Calu3 (cell line): Measurements from ENCODE around the gene FGD5. TPM values are rescaled to one million over a fixed set of nuclear protein-coding genes. Genes with fewer than 3 reads are reported as not detected.

ENCODE experiments used
- BruUV-seq: library from RNA; stranded (reverse); fragments of 400-500 nt; replicated peaks from 2 replicates; lab custom pipeline; 2021; lab: Mats Ljungman, UMichigan
- CTCF ChIA-PET: fragments of 300-600 bp; sonication (Branson Sonifier 250); formaldehyde crosslinking; loops from one replicate; lab custom pipeline; 2022; ENCODE audit warnings: antibody characterized with exemption; lab: Charles Lee
- DNase-seq: peaks from one replicate; pipeline ENCODE4 v3.0.0; 2022
- H3K27ac Mint-ChIP-seq: one replicate; pipeline ENCODE4 v1.8.0; 2022; ENCODE audit warnings: mixed read lengths; ENCODE audit not compliant: unreplicated experiment
- H3K27me3 Mint-ChIP-seq: one replicate; pipeline ENCODE4 v1.8.0; 2022; ENCODE audit warnings: mixed read lengths; ENCODE audit not compliant: unreplicated experiment
- H3K36me3 Mint-ChIP-seq: one replicate; pipeline ENCODE4 v1.8.0; 2022; ENCODE audit warnings: mild to moderate bottlenecking, moderate library complexity, mixed read lengths; ENCODE audit not compliant: insufficient read depth, unreplicated experiment
- H3K4me1 Mint-ChIP-seq: one replicate; pipeline ENCODE4 v1.8.0; 2022; ENCODE audit warnings: mild to moderate bottlenecking, low read depth, mixed read lengths; ENCODE audit not compliant: unreplicated experiment
- H3K4me3 Mint-ChIP-seq: one replicate; pipeline ENCODE4 v1.8.0; 2022; ENCODE audit warnings: mild to moderate bottlenecking, low read depth, moderate library complexity, mixed read lengths; ENCODE audit not compliant: unreplicated experiment
- H3K9me3 Mint-ChIP-seq: one replicate; pipeline ENCODE4 v1.8.0; 2022; ENCODE audit warnings: low read depth, mixed read lengths; ENCODE audit not compliant: unreplicated experiment
- intact Hi-C: fragments of 100-400 bp; cut with micrococcal nuclease; formaldehyde crosslinking; loops from one replicate; pipeline ENCODE4 v1.10.0; 2022; ENCODE audit not compliant: unreplicated experiment
- total RNA-seq: library from RNA; stranded (reverse); gene quantifications from 2 replicates; pipeline ENCODE4 v1.2.3, GENCODE V29; 2022
- TF ChIP-seq, protein P1 (sequence below): fragments of 200-600 bp; IDR thresholded peaks from one replicate; pipeline ENCODE4 v1.8.0; 2022; ENCODE audit warnings: antibody characterized with exemption; ENCODE audit not compliant: unreplicated experiment

Gene FGD5
- total RNA-seq, 1 experiment from 2014 or later, result not detected

DNA sequence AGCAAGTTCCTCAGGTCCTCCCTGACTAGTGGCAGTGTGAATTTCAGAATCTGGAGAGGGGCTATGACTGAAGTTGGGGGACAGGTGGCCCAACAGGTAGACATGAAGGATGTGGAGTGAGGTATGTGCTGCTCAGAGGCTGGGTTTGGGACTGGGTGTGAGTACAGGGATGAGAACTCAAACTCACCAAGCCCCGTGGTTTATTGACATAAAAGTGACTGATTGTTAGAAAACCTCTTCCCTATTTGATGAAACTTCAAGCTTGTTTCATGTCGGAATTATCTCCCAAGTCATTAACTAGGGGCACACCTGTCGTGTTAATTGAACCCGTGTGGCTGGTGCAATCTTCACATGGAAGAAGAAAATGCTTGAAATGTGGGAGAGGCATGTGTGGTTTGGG is 27.1 kb downstream of the FGD5 start:
- no peaks in the 10 kb centered on the region for H3K9me3 Mint-ChIP-seq

DNA sequence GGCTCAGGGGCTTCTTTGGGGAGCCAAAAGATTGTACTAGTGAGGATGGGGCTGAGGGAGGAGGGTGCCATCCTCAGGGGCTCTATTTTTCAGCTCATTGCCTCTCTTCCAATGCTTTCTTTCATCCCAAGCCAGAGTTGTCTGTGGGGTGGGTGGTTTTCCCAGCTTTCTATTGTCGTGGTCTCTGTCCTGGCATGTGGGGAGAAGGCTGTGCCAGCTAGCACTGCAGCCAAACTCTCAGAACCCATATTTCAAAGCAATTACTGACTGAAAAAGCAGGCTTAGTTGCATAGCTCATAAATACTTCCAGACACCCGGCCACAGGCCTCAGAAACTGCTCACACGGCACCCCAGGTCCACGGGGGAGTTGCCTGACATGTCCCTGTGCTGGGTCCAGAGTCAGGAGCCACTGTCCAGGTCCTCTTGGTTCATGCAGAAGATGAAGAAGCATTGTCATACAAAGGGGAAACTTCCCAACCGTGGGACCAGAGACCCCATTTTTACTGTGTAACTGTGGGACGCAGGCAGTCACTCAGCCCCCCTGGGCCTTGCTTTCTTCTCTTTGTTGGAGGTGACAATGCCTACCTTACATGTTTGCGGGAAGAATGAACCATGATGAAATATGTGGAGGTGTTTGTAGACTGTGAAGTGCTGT is 27.6 kb downstream of the FGD5 start:
- TF ChIP-seq, protein P1, sequence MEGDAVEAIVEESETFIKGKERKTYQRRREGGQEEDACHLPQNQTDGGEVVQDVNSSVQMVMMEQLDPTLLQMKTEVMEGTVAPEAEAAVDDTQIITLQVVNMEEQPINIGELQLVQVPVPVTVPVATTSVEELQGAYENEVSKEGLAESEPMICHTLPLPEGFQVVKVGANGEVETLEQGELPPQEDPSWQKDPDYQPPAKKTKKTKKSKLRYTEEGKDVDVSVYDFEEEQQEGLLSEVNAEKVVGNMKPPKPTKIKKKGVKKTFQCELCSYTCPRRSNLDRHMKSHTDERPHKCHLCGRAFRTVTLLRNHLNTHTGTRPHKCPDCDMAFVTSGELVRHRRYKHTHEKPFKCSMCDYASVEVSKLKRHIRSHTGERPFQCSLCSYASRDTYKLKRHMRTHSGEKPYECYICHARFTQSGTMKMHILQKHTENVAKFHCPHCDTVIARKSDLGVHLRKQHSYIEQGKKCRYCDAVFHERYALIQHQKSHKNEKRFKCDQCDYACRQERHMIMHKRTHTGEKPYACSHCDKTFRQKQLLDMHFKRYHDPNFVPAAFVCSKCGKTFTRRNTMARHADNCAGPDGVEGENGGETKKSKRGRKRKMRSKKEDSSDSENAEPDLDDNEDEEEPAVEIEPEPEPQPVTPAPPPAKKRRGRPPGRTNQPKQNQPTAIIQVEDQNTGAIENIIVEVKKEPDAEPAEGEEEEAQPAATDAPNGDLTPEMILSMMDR, result no peak
- H3K27ac Mint-ChIP-seq, result no peak overlapping the region
- H3K27me3 Mint-ChIP-seq, result peaks cover 77% of the 10 kb centered on the region
- H3K4me3 Mint-ChIP-seq, result no peak overlapping the region
- no peak for DNase-seq
- H3K9me3 Mint-ChIP-seq, result no peaks in the 10 kb centered on the region
- CTCF ChIA-PET, result interaction anchor here (1.3 kb wide), 1 partner anchor 15 kb away, joined by 3 read pairs; no protein-coding TSS in a partner anchor
- no TSS peak for BruUV-seq
- H3K36me3 Mint-ChIP-seq, result no peaks in the 10 kb centered on the region
- intact Hi-C loops, result no loop called here
- no peaks in the 10 kb centered on the region for H3K4me1 Mint-ChIP-seq

More for the DNA sequence above, 27.1 kb downstream of the FGD5 start:
- H3K36me3 Mint-ChIP-seq, result no peaks in the 10 kb centered on the region
- intact Hi-C loops, result no loop called here
- no TSS peak for BruUV-seq
- H3K4me3 Mint-ChIP-seq, result no peak overlapping the region
- no peak overlapping the region for H3K27ac Mint-ChIP-seq
- H3K4me1 Mint-ChIP-seq, result no peaks in the 10 kb centered on the region
- DNase-seq, result no peak
- H3K27me3 Mint-ChIP-seq, result peaks cover 79% of the 10 kb centered on the region
- CTCF ChIA-PET, result no interaction called here
- TF ChIP-seq, protein P1, result no peak

DNA sequence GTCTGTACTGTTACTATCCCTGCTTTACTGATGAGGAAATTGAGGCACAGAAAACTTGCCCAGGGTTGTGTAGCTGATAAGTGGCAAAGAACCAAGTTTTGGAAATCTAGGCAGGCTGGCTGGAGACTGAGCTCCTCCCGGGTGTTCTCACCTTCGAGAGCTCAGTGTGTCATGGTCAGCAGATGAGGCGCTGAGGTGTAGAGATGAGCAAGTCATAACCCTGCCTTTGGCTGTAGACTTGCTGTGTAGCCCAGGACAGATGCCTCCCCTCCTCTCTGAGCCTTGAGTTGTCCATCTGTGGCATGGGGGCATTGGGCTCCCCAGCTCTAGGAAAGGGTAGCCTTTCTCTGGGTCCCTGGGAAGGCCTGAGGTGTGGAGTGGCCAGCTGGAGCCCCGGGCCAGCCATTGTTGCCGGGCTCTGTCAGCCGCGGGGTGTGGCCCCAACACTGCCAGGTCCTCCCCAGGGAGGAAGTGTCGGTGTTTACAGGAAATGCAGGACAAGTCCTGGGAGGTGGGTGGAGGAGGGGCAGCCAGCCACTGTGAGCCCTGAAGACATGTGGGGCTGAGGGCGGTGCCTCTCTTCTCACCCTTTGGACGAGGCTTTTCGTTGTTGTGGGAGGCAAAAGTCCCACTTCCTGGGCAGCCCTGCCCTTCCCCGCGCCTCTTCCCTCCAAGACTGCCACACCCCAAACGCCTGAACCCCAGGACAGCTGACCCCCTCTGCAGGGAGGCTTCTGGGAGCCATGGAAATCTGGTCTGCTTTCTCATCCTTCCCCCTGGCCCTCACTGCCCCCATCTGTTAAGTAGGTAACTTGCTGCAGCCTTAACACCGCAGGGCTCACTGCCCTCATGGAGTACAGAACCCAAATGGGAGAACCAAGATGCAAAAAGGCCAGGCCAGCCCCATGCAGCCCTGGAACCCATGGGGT is 29.1 kb downstream of the FGD5 start:
- CTCF ChIA-PET, result interaction anchor here (1.3 kb wide), 1 partner anchor 13 kb away, joined by 3 read pairs; no protein-coding TSS in a partner anchor
- Mint-ChIP-seq H3K9me3 (no peaks in the 10 kb centered on the region), H3K4me1 (no peaks in the 10 kb centered on the region), H3K4me3 (no peak overlapping the region), H3K27me3 (peaks cover 62% of the 10 kb centered on the region), H3K27ac (no peak overlapping the region), H3K36me3 (no peaks in the 10 kb centered on the region)
- BruUV-seq, result no TSS peak
- peak; percentile 47 for DNase-seq
- TF ChIP-seq, protein P1, result no peak
- intact Hi-C loops, result no loop called here

DNA sequence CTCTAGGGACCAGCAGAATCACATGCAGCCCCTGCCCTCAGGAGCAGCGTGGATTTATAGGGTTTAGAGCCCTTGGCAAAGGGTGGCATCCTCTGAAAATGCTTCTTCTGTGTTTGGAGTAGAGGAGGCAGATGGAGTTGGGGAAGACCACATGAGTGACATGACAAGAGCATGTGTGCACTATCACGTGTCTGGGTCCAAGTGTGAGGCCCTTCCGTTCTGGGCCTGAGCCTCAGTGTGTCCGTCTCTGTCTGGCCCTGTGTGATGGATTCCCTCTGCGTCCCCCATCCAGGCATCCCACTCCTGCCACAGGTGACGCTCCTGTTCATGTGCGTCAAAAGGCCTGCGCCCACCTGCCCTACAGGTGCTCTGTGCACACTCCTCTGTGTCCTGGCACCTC is 30.1 kb downstream of the FGD5 start:
- Mint-ChIP-seq H3K27me3 (peaks cover 53% of the 10 kb centered on the region), H3K4me1 (no peaks in the 10 kb centered on the region), H3K9me3 (no peaks in the 10 kb centered on the region), H3K36me3 (no peaks in the 10 kb centered on the region), H3K27ac (no peak overlapping the region), H3K4me3 (no peak overlapping the region)
- intact Hi-C loops, result no loop called here
- CTCF ChIA-PET, result no interaction called here
- TF ChIP-seq, protein P1, result no peak
- no peak for DNase-seq
- BruUV-seq, result no TSS peak
